ENCODE data around the gene FAM89B.

The FAM89B gene

GRCh38 chr11:65620666-65621065 lies 48.3 kb downstream of the FAM89B start:
- H3K9me3 ChIP-seq (ENCODE audit: severe bottlenecking), result no peaks in the 10 kb centered on the region
- H3K4me3 ChIP-seq (ENCODE audit: low read depth, low read length), result no peak overlapping the region
- TF ChIP-seq, protein P1, sequence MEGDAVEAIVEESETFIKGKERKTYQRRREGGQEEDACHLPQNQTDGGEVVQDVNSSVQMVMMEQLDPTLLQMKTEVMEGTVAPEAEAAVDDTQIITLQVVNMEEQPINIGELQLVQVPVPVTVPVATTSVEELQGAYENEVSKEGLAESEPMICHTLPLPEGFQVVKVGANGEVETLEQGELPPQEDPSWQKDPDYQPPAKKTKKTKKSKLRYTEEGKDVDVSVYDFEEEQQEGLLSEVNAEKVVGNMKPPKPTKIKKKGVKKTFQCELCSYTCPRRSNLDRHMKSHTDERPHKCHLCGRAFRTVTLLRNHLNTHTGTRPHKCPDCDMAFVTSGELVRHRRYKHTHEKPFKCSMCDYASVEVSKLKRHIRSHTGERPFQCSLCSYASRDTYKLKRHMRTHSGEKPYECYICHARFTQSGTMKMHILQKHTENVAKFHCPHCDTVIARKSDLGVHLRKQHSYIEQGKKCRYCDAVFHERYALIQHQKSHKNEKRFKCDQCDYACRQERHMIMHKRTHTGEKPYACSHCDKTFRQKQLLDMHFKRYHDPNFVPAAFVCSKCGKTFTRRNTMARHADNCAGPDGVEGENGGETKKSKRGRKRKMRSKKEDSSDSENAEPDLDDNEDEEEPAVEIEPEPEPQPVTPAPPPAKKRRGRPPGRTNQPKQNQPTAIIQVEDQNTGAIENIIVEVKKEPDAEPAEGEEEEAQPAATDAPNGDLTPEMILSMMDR (IDR thresholded peaks at IDR 0.05; ENCODE audit: low read depth, low read length), result no peak
- H3K27ac ChIP-seq, result no peak overlapping the region
- no peak for DNase-seq
- H3K36me3 ChIP-seq, result peaks cover 69% of the 10 kb centered on the region
- H3K27me3 ChIP-seq (ENCODE audit: insufficient read depth, low read depth, severe bottlenecking), result no peaks in the 10 kb centered on the region

DNA sequence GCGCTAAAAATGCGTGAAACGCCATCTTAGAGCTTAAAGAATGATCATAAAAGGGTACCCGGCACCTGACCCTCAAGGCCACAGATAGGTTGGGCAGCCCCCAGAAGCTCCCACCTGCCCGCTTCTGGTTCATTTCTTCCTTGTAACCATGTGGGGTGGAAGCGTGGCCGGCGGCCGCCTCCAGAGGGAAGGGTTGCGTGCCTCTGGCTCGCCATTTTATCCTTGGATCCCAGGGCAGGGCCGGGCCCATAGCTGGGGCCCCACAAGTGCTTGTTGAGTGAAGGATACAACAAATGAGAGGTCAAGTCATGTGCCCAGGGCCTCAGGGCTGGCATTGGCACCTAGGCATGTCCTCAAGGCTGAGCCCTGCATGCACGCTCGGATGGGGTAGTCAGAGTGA lies 49.1 kb downstream of the FAM89B start:
- H3K36me3 ChIP-seq, result peaks cover 77% of the 10 kb centered on the region
- no peak overlapping the region for H3K27ac ChIP-seq

GRCh38 chr11:65622011-65622410 lies 49.7 kb downstream of the FAM89B start:
- Histone ChIP-seq H3K36me3 (peaks cover 79% of the 10 kb centered on the region), H3K4me3 (ENCODE audit: low read depth, low read length) (no peak overlapping the region), H3K27me3 (ENCODE audit: insufficient read depth, low read depth, severe bottlenecking) (no peaks in the 10 kb centered on the region), H3K27ac (no peak overlapping the region), H3K9me3 (ENCODE audit: severe bottlenecking) (no peaks in the 10 kb centered on the region)
- TF ChIP-seq, protein P1 (IDR thresholded peaks at IDR 0.05; ENCODE audit: low read depth, low read length), result no peak
- DNase-seq, result no peak

More for the DNA sequence above, 49.1 kb downstream of the FAM89B start:
- Histone ChIP-seq H3K9me3 (ENCODE audit: severe bottlenecking) (no peaks in the 10 kb centered on the region), H3K4me3 (ENCODE audit: low read depth, low read length) (no peak overlapping the region), H3K27me3 (ENCODE audit: insufficient read depth, low read depth, severe bottlenecking) (no peaks in the 10 kb centered on the region)
- TF ChIP-seq, protein P1 (IDR thresholded peaks at IDR 0.05; ENCODE audit: low read depth, low read length), result no peak
- no peak for DNase-seq

DNA sequence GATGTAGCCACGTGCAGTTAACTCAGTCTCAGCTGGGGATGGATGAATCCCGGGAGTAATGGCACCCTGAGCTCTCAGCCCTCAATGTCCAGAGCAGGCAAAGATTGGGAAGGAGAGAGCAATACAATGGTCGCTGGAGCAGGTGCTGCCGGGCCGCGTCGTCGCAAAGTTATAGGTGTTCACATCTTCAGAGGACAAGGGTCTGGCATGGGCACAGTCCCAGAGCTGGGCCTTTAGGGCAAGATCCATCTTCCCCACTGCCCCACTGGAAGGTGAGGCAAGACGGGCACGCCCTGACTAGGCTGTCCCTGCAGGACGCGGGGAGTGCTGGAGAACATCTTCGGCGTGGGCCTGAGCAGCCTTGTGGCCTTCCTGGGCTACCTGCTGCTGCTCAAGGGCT lies 50.8 kb downstream of the FAM89B start:
- DNase-seq, result no peak
- no peaks in the 10 kb centered on the region for H3K27me3 ChIP-seq (ENCODE audit: insufficient read depth, low read depth, severe bottlenecking)
- TF ChIP-seq, protein P1 (IDR thresholded peaks at IDR 0.05; ENCODE audit: low read depth, low read length), result no peak
- H3K9me3 ChIP-seq (ENCODE audit: severe bottlenecking), result no peaks in the 10 kb centered on the region
- H3K27ac ChIP-seq, result no peak overlapping the region
- no peak overlapping the region for H3K4me3 ChIP-seq (ENCODE audit: low read depth, low read length)
- peaks cover 80% of the 10 kb centered on the region for H3K36me3 ChIP-seq

Measured in WERI-Rb-1 (cell line).